ENCODE results near the gene RNF17.

- TF ChIP-seq POLR2A (IDR thresholded peaks at IDR 0.05; ENCODE audit: control extremely low read depth in 1 of 2, low read depth in 2 of 2, low read length in 2 of 2), result no peak
- TF ChIP-seq CTCF (IDR thresholded peaks at IDR 0.05; ENCODE audit: control extremely low read depth in 1 of 3, insufficient read depth in 1 of 3, low read depth in 1 of 3, low read length in 3 of 3), result no peak
- no peak for TF ChIP-seq JUN (IDR thresholded peaks at IDR 0.05; ENCODE audit: low read depth, low read length)
- TF ChIP-seq, protein P1, sequence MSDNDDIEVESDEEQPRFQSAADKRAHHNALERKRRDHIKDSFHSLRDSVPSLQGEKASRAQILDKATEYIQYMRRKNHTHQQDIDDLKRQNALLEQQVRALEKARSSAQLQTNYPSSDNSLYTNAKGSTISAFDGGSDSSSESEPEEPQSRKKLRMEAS (IDR thresholded peaks at IDR 0.05), result no peak
- no peak for TF ChIP-seq CEBPB (IDR thresholded peaks at IDR 0.05; ENCODE audit: low read depth, low read length)
- TF ChIP-seq JUND (IDR thresholded peaks at IDR 0.05; ENCODE audit: low read length), result no peak
- no peak for TF ChIP-seq RAD21 (IDR thresholded peaks at IDR 0.05 in 1 of 2, conservative IDR thresholded peaks at IDR 0.05 in 1 of 2; ENCODE audit: low read depth in 2 of 2, low read length in 2 of 2)
- TF ChIP-seq SIX5 (IDR thresholded peaks at IDR 0.05; ENCODE audit: low read depth, low read length), result no peak
- TF ChIP-seq SP1 (IDR thresholded peaks at IDR 0.05; ENCODE audit: low read depth, low read length), result no peak
- TF ChIP-seq TAF7 (optimal IDR thresholded peaks at IDR 0.05; ENCODE audit: borderline replicate concordance, low read depth, low read length), result no peak
- TF ChIP-seq KDM1A (IDR thresholded peaks at IDR 0.05; ENCODE audit: borderline replicate concordance, low read length), result no peak
- TF ChIP-seq EP300 (IDR thresholded peaks at IDR 0.05; ENCODE audit: borderline replicate concordance in 1 of 2, low read depth in 2 of 2, low read length in 2 of 2), result no peak
- TF ChIP-seq ZNF274 (IDR thresholded peaks at IDR 0.05; ENCODE audit: borderline replicate concordance, extremely low read depth, low read length), result no peak
- no peak for TF ChIP-seq TBP (IDR thresholded peaks at IDR 0.05; ENCODE audit: low read depth, low read length)
These were observed 57.2 kb downstream of the RNF17 start for GRCh38 chr13:24821207-24821606.
